ENCODE data around the gene BOC. TPM values are rescaled to one million over a fixed set of nuclear protein-coding genes. Genes with fewer than 3 reads are reported as not detected.

Gene BOC
- total RNA-seq, 2 experiments from 2014 or later = 0.40 to 0.43 TPM

DNA sequence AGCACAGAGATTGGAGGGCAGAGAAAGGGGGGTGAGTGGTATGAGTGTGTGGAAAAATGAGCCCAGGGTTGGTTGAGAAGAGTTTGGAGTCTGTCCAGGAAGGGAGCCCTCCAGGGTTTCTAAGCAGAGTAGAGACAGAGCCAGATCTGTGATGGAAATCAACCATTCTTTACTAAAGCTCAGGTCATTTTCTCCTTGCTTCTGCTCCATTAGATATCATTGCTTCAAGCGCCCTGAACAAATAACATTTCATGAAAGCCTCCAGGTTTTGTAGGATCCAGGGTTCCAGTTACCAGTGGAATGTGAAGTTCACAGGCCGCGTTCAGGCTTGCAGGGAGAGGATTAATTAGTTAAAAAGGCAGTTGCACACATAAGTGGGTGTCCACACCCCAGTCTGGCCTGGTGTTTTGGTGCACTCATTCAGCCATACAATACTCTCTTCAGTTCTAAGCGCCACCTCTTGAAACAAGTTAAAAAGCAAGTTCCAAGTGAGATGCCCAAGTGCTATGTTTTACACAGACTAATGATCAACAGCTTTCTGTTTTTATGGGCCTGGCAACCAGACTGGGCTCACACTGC, 16.4 kb upstream of the BOC start:
- Mint-ChIP-seq H3K27ac (no peak overlapping the region), H3K4me3 (no peak overlapping the region), H3K4me1 (no peaks in the 10 kb centered on the region), H3K36me3 (ENCODE audit: low read depth) (no peaks in the 10 kb centered on the region), H3K9me3 (ENCODE audit: low read depth) (no peaks in the 10 kb centered on the region), H3K27me3 (peaks cover 2% of the 10 kb centered on the region)
- CTCF ChIA-PET = no interaction called here
- POLR2A ChIA-PET = no interaction called here
- intact Hi-C loops (cut with DNase I, micrococcal nuclease) = no loop called here
- ATAC-seq (no peak), DNase-seq (no peak)

DNA sequence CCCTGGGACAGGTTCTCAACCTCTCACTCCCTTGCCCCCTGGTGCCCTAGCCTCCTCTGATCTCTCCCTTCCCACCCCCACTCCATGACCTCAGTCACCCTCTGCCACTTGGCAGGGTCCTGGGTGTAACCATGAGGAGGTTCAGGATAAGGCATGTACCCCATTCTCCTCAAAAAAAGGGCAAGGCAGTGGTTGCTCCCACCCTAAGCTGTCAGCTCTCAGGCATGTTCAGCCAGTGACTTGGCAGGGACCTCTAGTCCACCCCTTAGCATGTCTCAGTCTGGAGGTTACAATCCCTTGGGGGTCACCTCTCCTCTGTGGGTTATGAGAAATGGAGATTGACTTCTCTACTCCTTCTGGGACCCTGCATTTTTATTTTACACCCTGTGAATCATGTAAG, 11.0 kb upstream of the BOC start:
- peaks cover 6% of the 10 kb centered on the region for H3K27me3 Mint-ChIP-seq
- H3K4me1 Mint-ChIP-seq = no peaks in the 10 kb centered on the region
- H3K4me3 Mint-ChIP-seq = no peak overlapping the region
- ChIA-PET CTCF (interaction anchor here (0.6 to 1.3 kb wide), 3 partner anchors 33 to 177 kb away, joined by 3 to 4 read pairs (median 3); no protein-coding TSS in a partner anchor), POLR2A (no interaction called here)
- no peaks in the 10 kb centered on the region for H3K36me3 Mint-ChIP-seq (ENCODE audit: low read depth)
- no peak for DNase-seq
- intact Hi-C loops (cut with DNase I, micrococcal nuclease) = no loop called here
- no peaks in the 10 kb centered on the region for H3K9me3 Mint-ChIP-seq (ENCODE audit: low read depth)
- ATAC-seq = no peak
- no peak overlapping the region for H3K27ac Mint-ChIP-seq

DNA sequence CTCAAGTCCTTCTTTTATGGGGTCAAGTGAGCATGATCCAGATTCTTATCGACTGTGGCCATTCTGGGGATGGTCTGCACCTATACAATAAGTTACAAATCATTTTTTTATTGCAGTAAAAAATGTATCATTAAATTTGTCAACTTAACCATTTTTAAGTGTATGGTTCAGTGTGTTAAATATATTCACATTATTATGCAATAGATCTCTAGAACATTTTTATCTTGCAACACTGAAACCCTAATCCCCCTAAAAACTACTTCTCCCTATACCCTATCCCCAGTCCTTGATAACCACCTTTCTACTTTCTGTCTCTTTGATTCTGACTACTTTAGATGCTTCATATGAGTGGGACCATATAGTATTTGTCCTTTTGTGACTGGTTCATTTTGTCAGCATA, 10.4 kb upstream of the BOC start:
- Mint-ChIP-seq H3K36me3 (ENCODE audit: low read depth) (no peaks in the 10 kb centered on the region), H3K4me3 (no peak overlapping the region), H3K4me1 (no peaks in the 10 kb centered on the region), H3K27ac (no peak overlapping the region), H3K27me3 (peaks cover 9% of the 10 kb centered on the region), H3K9me3 (ENCODE audit: low read depth) (no peaks in the 10 kb centered on the region)
- CTCF ChIA-PET = interaction anchor here (1.3 kb wide), 1 partner anchor 87 kb away, joined by 4 read pairs; no protein-coding TSS in a partner anchor
- intact Hi-C loops (cut with DNase I, micrococcal nuclease) = no loop called here
- ATAC-seq (no peak), DNase-seq (no peak)
- POLR2A ChIA-PET = no interaction called here

GRCh38 chr3:113204371-113204770, 7.0 kb upstream of the BOC start:
- Mint-ChIP-seq H3K4me1 (no peaks in the 10 kb centered on the region), H3K27me3 (peaks cover 27% of the 10 kb centered on the region), H3K27ac (no peak overlapping the region), H3K4me3 (no peak overlapping the region), H3K9me3 (ENCODE audit: low read depth) (no peaks in the 10 kb centered on the region), H3K36me3 (ENCODE audit: low read depth) (no peaks in the 10 kb centered on the region)
- intact Hi-C loops (cut with DNase I, micrococcal nuclease) = no loop called here
- ChIA-PET POLR2A (no interaction called here), CTCF (interaction anchor here (0.6 kb wide), 1 partner anchor 71 kb away, joined by 4 read pairs; no protein-coding TSS in a partner anchor)
- no peak for ATAC-seq
- DNase-seq = no peak

DNA sequence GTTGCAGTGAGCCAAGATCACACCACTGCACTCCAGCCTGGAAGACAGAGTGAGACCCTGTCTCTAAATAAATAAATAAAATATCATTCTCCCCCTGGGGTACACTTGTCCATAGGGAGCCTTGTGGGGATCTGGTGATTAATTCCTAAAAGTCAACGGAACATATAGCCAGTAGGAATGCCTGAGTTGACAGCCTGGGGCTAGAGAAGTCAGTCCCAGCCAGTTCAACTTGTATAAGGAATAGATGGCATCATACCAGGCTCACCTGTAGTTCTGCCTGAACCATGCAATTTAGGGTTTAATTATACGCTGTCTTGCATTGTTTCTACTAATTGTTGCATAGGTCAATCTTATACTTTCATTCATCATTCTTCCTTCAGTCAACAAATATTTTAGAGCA, 5.9 kb upstream of the BOC start:
- Mint-ChIP-seq H3K9me3 (ENCODE audit: low read depth) (no peaks in the 10 kb centered on the region), H3K27me3 (peaks cover 36% of the 10 kb centered on the region), H3K4me3 (no peak overlapping the region), H3K36me3 (ENCODE audit: low read depth) (no peaks in the 10 kb centered on the region), H3K4me1 (no peaks in the 10 kb centered on the region), H3K27ac (no peak overlapping the region)
- DNase-seq (no peak), ATAC-seq (no peak)
- ChIA-PET POLR2A (interaction anchor here (0.6 kb wide), 1 partner anchor 331 kb away, joined by 3 read pairs; no protein-coding TSS in a partner anchor), CTCF (no interaction called here)
- intact Hi-C loops (cut with DNase I, micrococcal nuclease) = no loop called here

DNA sequence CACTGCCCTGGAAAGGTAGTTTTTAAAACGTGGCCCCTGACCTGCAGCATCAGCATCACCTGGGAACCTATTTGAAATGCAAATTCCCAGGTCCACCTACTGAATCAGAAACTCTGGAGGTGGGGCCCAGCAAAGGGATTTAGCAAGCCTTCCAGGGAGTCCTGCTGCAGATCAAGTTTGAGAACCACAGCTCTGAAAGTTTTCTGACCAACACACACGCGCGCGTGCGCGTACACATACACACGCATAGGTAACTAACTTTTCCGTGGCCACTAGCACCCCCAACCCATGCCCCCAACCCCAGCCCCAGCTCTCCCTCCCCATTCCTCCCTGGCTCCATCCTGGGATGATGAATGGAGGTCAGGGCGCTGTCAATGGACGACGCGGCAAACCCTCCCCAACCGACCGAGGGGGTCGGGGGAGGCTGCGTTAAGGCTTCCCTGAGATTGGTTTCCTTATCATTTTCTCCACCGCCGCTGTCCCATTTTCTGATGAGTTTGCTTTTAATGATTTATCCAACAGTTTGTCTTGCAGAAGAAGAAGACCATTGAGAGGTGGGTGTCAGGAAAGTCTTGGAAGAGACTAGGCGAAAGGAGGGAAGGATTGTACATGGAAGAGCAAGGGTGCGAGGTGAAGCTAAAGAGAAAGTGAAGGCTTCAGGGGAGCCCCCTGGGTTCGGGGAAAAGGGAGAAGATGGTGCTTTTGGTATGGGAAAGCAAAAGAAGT, 590 bp upstream of the BOC start:
- CTCF ChIA-PET = interaction anchor here (0.7 kb wide), 1 partner anchor 12 kb away, joined by 4 read pairs; no protein-coding TSS in a partner anchor
- H3K4me1 Mint-ChIP-seq = peaks cover 13% of the 10 kb centered on the region
- no peak for DNase-seq
- H3K4me3 Mint-ChIP-seq = peak overlapping the region; percentile 77
- H3K36me3 Mint-ChIP-seq (ENCODE audit: low read depth) = no peaks in the 10 kb centered on the region
- peaks cover 72% of the 10 kb centered on the region for H3K27me3 Mint-ChIP-seq
- no peaks in the 10 kb centered on the region for H3K9me3 Mint-ChIP-seq (ENCODE audit: low read depth)
- intact Hi-C loops (cut with DNase I, micrococcal nuclease) = no loop called here
- no peak overlapping the region for H3K27ac Mint-ChIP-seq
- ATAC-seq = no peak
- POLR2A ChIA-PET = interaction anchor here (0.7 kb wide), 1 partner anchor 1173 kb away, joined by 5 read pairs; no protein-coding TSS in a partner anchor

GRCh38 chr3:113212150-113212843, 940 bp downstream of the BOC start:
- H3K4me3 Mint-ChIP-seq = peak overlapping the region; percentile 59
- DNase-seq = peak; percentile 41
- ChIA-PET CTCF (interaction anchor here (1.3 kb wide), 1 partner anchor 116 kb away, joined by 5 read pairs; no protein-coding TSS in a partner anchor), POLR2A (no interaction called here)
- intact Hi-C loops (cut with DNase I, micrococcal nuclease) = no loop called here
- H3K9me3 Mint-ChIP-seq (ENCODE audit: low read depth) = no peaks in the 10 kb centered on the region
- H3K27ac Mint-ChIP-seq = peak overlapping the region; percentile 15
- peaks cover 13% of the 10 kb centered on the region for H3K4me1 Mint-ChIP-seq
- H3K36me3 Mint-ChIP-seq (ENCODE audit: low read depth) = no peaks in the 10 kb centered on the region
- peaks cover 71% of the 10 kb centered on the region for H3K27me3 Mint-ChIP-seq
- peak; percentile 67 for ATAC-seq

DNA sequence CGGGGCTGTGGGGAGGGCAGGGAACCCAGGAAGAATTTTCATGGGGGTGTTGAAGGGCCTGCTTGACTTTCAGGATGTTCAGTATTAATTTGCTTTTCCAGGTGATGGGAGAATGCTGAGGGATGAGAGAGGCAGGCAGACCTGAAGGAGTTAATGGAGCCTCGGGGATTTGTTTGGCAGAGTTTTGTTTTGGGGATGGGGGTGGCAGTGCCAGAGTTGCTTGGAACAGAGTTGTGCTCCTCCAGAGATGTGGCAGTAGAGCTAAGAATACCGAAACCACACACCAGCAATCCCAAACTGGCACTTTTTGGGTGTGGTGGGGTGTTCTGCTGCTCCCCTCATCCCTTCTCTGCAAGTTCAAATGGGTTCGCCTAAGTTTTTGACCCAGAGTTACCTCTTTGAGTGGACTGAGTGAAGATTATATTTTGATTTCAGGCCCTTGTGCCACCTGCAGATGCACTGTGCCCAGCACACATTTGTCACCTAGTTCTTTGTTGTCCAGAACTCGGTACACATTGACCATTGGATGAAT, 1.6 kb downstream of the BOC start:
- DNase-seq (no peak), ATAC-seq (no peak)
- Mint-ChIP-seq H3K9me3 (ENCODE audit: low read depth) (no peaks in the 10 kb centered on the region), H3K27ac (no peak overlapping the region), H3K4me3 (peak overlapping the region; percentile 59), H3K27me3 (peaks cover 69% of the 10 kb centered on the region), H3K36me3 (ENCODE audit: low read depth) (no peaks in the 10 kb centered on the region), H3K4me1 (peaks cover 13% of the 10 kb centered on the region)
- intact Hi-C loops (cut with DNase I, micrococcal nuclease) = no loop called here
- ChIA-PET CTCF (interaction anchor here (1.3 kb wide), 1 partner anchor 117 kb away, joined by 5 read pairs; no protein-coding TSS in a partner anchor), POLR2A (no interaction called here)

GRCh38 chr3:113213896-113214587, 2.7 kb downstream of the BOC start:
- POLR2A ChIA-PET = interaction anchor here (0.6 kb wide), 1 partner anchor 354 kb away, joined by 3 read pairs; no protein-coding TSS in a partner anchor
- DNase-seq = no peak
- H3K4me1 Mint-ChIP-seq = peaks cover 13% of the 10 kb centered on the region
- CTCF ChIA-PET = interaction anchor here (0.7 kb wide), 1 partner anchor 409 kb away, joined by 3 read pairs; no protein-coding TSS in a partner anchor
- no peak overlapping the region for H3K27ac Mint-ChIP-seq
- ATAC-seq = no peak
- intact Hi-C loops (cut with DNase I, micrococcal nuclease) = no loop called here
- peaks cover 64% of the 10 kb centered on the region for H3K27me3 Mint-ChIP-seq
- no peak overlapping the region for H3K4me3 Mint-ChIP-seq
- no peaks in the 10 kb centered on the region for H3K9me3 Mint-ChIP-seq (ENCODE audit: low read depth)
- no peaks in the 10 kb centered on the region for H3K36me3 Mint-ChIP-seq (ENCODE audit: low read depth)

- intact Hi-C loops (cut with DNase I, micrococcal nuclease) = no loop called here
- no peaks in the 10 kb centered on the region for H3K36me3 Mint-ChIP-seq (ENCODE audit: low read depth)
- H3K27ac Mint-ChIP-seq = no peak overlapping the region
- ChIA-PET POLR2A (interaction anchor here (0.6 kb wide), 1 partner anchor 353 kb away, joined by 3 read pairs; no protein-coding TSS in a partner anchor), CTCF (interaction anchor here (0.7 to 0.9 kb wide), 2 partner anchors 15 to 410 kb away, joined by 3 read pairs; no protein-coding TSS in a partner anchor)
- H3K4me1 Mint-ChIP-seq = peaks cover 13% of the 10 kb centered on the region
- H3K4me3 Mint-ChIP-seq = no peak overlapping the region
- peaks cover 58% of the 10 kb centered on the region for H3K27me3 Mint-ChIP-seq
- DNase-seq (no peak), ATAC-seq (no peak)
- no peaks in the 10 kb centered on the region for H3K9me3 Mint-ChIP-seq (ENCODE audit: low read depth)
Measured at GRCh38 chr3:113214917-113215595, 3.7 kb downstream of the BOC start.

Measured in activated CD4-positive, alpha-beta T cell treated with anti-CD3 and anti-CD28 coated beads for 36 hours (primary cell).